ENCODE data around the gene SVBP.
A peak's percentile ranks its signal among the peaks of the same experiment; 100 is the strongest.

Gene SVBP

GRCh38 chr1:42759114-42759513, 58.1 kb downstream of the SVBP start:
- DNase-seq = peak in 1 of 3 donors; percentile 31

GRCh38 chr1:42758641-42759040, 58.6 kb downstream of the SVBP start:
- no peak for DNase-seq

GRCh38 chr1:42757892-42758275, 59.3 kb downstream of the SVBP start:
- no peak for DNase-seq
